ENCODE data around the gene NEDD4L.

DNA sequence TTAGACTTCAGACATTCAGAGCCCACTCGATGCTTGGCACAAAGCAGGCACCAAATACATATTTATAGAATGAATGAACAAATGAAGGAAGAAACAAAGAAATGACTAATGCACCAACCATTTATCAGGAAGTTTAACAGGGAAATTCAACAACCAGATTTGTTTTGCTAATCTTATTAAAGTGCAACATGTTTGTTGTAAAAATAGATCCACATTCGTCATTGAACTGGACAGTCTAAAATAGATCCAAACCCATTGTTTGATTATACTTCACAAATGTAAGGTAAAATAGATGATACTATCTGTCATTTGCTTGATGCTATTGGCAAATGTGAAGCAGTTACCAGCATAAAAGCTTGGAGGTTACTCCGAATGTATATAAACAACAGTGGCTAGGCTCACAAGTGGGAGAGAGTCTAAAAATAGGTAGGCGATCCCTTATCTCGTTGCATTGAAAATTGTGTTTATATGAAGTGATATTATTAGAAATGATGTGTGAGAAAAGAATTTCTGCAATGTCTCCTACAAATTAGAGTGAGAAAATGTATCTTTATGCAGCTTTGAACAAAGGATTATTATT is 246.2 kb downstream of the NEDD4L start:
- TF ChIP-seq, protein P1, sequence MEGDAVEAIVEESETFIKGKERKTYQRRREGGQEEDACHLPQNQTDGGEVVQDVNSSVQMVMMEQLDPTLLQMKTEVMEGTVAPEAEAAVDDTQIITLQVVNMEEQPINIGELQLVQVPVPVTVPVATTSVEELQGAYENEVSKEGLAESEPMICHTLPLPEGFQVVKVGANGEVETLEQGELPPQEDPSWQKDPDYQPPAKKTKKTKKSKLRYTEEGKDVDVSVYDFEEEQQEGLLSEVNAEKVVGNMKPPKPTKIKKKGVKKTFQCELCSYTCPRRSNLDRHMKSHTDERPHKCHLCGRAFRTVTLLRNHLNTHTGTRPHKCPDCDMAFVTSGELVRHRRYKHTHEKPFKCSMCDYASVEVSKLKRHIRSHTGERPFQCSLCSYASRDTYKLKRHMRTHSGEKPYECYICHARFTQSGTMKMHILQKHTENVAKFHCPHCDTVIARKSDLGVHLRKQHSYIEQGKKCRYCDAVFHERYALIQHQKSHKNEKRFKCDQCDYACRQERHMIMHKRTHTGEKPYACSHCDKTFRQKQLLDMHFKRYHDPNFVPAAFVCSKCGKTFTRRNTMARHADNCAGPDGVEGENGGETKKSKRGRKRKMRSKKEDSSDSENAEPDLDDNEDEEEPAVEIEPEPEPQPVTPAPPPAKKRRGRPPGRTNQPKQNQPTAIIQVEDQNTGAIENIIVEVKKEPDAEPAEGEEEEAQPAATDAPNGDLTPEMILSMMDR (IDR thresholded peaks at IDR 0.05) = no peak
- TF ChIP-seq POLR2A (IDR thresholded peaks at IDR 0.05) = no peak

Data from adrenal gland (tissue), 5 donors.